Ovary (tissue), 3 donors: ENCODE results near the gene BRSK2.

Experiments
- CTCF ChIP-seq, 3 donors: fragments of 450-650 bp in 2 of 3; fragments of 200-600 bp in 1 of 3; IDR thresholded peaks; one replicate each; pipeline versions ENCODE4 v1.5.1 to v1.8.0; 2016 to 2022; ENCODE audit warnings: antibody characterized with exemption in 3 of 3, mild to moderate bottlenecking in 1 of 3
- EP300 ChIP-seq: sonication (generic); formaldehyde crosslinking; IDR thresholded peaks from one replicate; pipeline ENCODE4 v1.6.1; 2017; ENCODE audit warnings: antibody characterized with exemption
- POLR2A ChIP-seq: fragments of 450-650 bp; IDR thresholded peaks from one replicate; pipeline ENCODE4 v1.6.1; 2017; ENCODE audit warnings: antibody characterized with exemption, mild to moderate bottlenecking, moderate library complexity
- donor health status: DM: no; HTN: no; CAD: no.

GRCh38 chr11:1384199-1384970 is 5.3 kb upstream of the BRSK2 start:
- TF ChIP-seq CTCF (IDR thresholded peaks at IDR 0.05) (no peak), POLR2A (no peak), EP300 (no peak)
